ENCODE measurements around the gene STYXL2.

Gene STYXL2

DNA sequence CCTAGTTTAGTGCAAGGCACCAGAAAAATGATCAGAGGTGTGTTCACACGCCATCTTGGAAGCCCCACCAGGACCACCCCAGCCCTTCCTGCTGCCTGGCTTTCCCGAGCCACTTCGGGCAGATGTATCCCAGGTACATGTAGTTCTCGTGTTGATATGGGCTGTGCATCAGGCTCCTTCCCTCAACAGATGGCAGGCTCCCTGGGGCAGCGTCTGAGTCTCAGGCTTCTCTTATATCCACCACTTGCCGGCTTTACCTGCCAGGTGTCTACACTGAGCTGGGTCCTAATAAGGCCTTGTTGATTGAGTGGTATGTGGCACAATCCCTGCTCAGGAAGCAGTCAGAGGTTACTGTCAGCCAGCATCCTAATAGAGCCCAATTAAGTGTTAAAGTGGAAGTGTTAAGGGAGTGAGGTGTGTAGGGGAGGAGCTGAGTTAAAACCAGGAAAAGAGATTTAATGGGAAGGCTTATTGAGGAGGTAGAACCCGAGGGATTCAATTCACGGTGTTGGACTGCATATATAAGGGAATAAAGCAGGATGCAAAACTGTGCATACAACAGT is 12.2 kb upstream of the STYXL2 start:
- DNase-seq, result no peak

- peak in 1 of 2 donors; percentile 35 for DNase-seq
Observed at GRCh38 chr1:167082511-167083027, 11.3 kb upstream of the STYXL2 start.

DNA sequence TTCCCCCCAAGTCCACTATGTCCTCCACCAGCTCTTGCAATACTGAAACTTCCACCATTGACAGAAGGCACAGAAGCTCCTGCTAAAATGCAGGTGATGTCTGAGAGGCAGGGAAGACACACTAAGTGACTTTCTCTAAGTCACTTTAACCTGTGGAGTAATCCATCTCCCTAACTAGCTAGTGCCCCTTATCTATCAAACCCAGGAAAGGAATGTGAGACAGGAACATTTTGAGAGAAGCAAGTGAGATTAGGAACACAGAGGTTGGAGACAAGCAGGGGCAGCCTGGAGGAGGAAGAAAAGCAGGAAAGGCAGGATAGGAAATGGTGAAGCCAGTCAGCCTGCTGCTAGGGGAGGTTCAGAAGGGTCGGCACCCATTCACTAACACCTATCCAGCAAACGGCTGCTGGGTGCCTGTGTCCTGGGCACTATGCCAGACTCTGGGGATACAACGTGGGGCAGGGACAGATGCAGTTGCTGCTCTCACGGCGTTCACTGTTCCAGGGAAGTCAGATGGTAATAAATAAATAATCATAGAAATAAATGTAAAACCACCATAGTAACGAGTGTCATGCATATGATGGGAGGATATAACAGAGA is 10.7 kb upstream of the STYXL2 start:
- no peak for DNase-seq

DNA sequence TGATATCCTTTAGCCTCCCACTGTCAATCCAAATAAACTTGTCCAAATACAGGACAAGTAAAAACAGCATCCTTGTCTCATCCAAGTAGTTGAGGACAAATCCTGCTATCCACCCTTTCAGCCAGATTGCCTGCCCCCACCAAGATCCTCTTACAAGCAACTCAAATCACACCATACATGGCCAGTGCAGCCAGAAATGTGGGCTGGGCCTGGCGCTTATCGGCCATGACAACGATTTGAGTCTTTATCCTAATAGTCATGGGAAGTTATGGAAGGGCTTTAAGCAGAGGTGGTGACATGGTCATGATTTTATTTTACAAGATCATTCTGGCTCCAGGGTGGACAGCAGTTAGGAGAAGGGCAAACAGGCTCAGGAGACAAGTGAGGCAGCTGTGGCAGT is 10.0 kb upstream of the STYXL2 start:
- no peak for DNase-seq

DNA sequence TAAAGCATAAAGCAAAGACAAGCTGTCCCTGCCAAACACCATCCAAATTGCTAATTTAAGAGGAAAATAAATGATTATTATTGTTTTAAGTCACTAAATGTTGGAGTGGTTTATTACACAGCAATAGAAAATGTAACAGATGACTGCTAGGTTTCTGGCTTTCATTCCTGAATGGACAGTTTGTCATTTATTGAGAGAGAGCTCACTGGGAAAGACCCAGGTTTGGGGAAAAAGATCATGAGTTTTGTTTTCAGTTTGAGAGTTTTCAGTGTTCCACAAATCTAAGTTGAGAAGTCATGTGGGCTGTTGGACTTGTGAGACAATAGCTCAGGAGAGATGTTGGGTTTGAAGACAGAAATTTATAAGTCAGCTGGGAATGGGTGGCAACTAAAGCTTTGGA is 9.1 kb upstream of the STYXL2 start:
- DNase-seq, result no peak

DNA sequence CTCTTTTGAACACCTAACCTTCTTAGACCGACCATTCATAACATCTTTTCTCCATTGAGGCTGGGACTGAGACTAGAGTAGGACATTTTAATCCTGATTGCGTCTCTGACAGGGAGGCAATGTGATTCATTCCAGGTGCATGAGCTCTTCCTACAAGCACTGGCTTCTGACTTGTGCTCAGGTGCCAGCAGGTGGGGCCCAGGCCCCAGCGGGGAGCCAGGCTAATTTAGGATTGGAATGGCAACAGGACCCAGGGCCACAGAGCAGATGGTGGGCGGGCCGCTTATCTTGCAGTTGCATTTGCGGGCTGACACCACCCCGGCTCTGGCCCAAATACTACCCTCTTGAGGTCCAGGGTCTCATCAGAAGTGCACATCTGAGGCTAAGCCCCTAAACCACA is 7.8 kb upstream of the STYXL2 start:
- no peak for DNase-seq

DNA sequence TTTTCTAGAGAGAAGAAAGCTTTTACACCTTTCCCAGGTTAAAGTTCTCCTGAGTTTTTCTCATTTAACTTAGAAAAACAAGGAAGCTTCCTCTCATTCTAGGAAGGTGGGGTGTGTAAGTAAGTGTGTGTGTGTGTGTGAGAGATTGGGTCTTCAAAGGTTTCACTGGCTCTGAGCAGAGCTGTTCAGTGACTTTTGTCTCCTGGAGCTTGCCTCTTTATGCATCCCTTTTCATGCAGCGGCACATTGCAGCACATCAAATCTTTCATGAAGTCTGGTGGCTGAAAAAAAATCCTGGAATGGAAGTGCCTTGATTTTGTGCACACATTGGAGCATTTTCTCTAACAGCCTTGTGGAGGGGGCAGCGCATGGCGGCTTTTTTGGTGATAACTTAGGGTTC is 7.1 kb upstream of the STYXL2 start:
- DNase-seq, result no peak

DNA sequence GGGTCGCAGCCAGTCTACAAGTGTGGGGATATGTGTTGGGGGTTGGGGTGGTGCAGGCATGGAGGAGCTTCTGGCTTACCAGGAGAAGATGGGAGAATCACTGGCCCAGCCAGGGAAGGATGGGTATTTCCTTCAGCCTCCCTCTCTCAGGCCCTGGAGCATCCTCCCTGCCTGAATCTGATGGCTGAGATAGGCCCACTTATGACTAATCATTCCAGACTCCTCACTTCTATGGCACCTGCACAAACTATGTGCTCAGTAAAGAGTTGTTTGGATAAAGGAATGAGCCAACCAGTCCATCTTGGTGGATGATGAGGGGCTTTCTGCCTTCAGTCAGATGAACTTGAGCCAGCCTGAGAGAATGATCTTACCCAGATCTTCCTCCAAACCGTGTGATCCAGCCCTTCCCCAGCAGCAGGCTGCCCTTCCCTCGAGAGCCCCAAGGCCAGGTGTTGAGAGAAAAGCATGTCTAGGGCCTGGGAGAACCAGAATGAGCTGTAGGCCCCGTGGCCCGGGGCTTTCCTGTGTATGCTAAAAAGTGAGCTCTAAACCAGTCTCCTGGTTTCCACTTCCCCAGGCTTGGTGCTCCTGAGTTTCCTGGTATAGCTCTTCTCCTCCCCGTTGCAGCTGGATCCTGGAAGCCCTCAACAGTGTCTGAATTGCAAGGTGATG is 5.0 kb upstream of the STYXL2 start:
- DNase-seq, result no peak

- no peak for DNase-seq
Observed at GRCh38 chr1:167089939-167090313, 3.9 kb upstream of the STYXL2 start.

DNA sequence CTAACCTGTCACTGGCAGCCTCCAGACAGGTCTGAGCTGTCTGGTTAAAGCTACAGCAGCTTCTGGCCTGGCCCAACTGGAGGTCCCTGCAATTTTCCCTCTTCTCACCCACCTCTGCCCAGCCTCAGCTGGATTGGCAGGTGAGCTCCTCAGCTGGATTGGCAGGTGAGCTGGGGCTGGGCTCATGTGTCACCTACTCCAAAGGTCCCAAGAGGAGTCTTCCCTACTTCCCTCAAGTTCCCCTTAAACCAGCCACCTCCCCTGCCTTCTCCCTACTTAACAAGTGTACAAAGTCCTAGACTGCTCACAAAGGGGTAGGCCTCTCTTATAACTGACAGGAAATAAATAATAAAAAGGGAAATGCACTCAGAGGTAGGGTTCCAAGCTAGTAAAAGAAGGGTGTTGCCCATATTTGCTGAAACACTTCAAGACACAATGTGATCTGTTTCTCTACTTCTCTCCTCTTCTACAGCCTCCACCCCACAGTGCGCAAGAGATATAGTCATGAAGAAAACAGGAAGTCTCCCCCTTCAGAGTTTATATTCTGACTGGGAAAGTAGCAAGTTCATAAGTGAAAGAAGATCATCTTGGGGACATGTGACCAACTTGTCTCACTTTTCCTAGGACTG is 3.4 kb upstream of the STYXL2 start, which contains the start of gene GPA33:
Gene GPA33 (minus strand): TSS at position 64 of the 629 bp plus-strand sequence. CDS start 90 bp downstream, outside the sequence.
- peak; percentile 52 to 55 for DNase-seq

DNA sequence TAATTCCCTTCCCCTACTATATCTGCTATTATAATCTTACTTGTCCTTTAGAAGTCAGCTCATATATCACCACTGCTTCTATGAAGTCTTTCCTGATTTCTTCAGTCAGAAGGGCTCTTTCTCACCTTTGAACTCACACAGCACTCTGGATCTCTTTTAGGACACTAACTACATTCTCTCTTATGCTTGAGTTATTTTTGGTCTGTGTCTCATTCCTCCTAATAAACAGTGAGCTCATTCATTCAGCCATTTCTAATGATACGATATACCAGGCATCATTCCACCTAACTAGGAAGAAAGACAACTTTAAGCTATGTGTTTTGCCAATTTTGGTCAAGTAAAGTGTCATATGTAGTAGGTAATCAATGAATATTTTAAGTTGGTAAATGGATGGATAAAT is 1.2 kb upstream of the STYXL2 start:
- DNase-seq, result no peak

GRCh38 chr1:167094690-167095089 is 815 bp downstream of the STYXL2 start:
- no peak for DNase-seq

GRCh38 chr1:167095368-167095767 is 1.5 kb downstream of the STYXL2 start:
- no peak for DNase-seq

GRCh38 chr1:167099851-167100250 is 6.0 kb downstream of the STYXL2 start:
- DNase-seq, result no peak

- no peak for DNase-seq
Observed at GRCh38 chr1:167100730-167101129, 6.9 kb downstream of the STYXL2 start.

DNA sequence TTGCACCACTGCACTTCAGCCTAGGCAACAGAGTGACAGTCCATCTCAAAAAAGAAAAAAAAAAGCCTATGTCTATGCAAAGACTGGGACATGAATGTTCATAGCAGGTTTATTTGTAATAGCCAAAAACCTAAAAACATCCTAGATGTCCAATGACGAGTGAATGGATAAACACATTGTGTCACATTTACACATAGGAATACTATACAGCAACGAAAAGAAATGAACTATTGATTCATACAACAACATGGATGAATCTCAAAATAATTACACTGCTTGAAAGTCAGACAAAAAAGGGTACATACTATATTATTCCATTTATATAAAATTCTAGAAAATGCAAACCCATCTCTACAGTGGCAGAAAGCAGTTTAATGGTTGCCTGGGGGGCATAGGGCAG is 7.9 kb downstream of the STYXL2 start:
- DNase-seq, result no peak

DNA sequence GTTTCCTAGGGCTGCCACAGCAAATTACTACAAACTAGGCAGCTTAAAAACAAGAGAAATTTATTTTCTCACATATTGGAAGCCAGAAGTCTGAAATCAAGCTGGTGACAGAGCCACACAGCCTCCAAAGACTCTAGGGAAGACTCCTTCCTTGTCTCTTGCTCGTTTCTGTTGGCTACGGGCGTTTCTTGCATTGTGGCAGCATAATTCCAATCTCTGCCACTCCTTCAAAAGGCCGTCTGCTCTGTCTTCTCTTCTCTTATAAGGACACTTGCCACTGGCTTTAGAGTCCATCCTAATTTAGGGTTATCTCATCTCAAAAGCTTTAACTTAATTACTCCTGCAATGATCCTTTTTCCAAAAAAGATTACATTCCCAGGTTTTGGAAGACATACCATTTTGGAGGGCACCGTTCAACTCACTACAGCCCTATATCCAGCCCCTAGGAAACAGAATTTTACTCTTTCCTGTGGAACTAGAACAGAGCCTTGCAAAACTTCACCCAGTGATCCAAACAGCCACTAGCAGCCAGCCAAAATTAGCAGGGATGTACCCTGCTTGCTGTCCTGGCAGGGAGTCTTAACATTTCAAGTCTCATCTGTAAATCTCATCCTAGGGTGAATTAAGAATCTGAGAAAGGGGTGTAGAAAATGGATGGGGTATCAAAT is 9.2 kb downstream of the STYXL2 start:
- no peak for DNase-seq

- no peak for DNase-seq
Observed at GRCh38 chr1:167104256-167104633, 10.4 kb downstream of the STYXL2 start.

GRCh38 chr1:167105271-167106118 is 11.6 kb downstream of the STYXL2 start:
- no peak for DNase-seq

DNA sequence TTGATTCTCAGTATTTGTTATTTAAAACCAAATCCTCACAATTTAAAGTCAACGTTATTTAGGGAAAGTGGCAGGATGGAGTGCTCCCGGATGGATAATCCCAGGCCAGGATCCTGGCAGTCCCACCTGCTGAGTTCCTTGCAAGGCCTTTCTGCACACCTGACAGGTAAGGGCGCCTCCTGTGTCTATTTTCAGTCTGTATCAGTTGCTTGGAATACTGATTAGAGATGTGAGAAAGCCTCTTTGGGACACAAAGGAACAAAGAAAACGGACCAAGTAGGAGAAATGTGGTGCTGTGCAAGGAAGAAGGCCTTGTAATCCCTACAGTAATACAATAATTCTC is 12.2 kb downstream of the STYXL2 start:
- DNase-seq, result no peak

GRCh38 chr1:167107456-167107855 is 13.6 kb downstream of the STYXL2 start:
- DNase-seq, result no peak

DNA sequence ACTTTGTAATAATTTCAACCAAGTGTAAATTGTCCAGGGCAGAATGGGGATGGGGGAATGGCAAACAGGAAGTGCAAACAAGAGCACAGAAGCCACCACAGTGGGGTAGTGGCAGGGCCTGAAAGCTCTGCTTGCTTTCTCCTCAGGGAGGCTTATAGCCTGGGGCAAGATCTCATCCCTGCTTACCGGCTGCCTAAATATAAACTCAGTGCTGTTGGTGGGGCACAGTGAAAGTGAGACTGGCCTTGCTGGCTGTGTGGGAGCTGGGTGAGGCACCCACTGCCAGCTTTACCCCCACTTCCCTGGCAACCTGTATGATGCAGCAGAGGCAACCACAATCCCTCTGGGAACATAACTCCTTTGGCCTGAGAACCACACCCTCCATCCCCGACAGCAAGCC is 15.2 kb downstream of the STYXL2 start:
- DNase-seq, result no peak

DNA sequence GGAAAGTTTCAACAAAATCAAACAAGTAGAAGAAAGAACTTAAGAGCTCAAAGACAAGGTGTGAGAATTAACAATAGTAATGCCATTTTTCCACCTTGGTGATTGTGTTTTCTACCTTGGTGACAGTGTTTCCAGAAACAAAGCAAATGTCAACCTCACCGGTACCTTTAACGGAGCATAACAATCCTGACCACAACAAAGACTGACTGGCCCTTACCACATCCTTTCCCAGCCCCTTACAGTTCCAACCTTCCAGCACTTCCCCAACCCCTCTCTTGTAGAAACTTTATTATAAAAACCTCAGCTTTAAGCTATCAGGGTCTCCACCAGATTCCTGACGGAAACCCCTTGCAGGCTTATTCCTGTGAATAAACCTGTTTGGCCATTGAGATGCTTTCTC is 16.7 kb downstream of the STYXL2 start:
- DNase-seq, result peak; percentile 20 to 37

Measured in CD4-positive, alpha-beta T cell treated with Interleukin-1 beta for 1 hour (primary cell).